Skin epidermis (tissue), 12 donors: ENCODE data around the gene MBOAT1.

ENCODE experiments used
- H3K27ac ChIP-seq, 21 experiments: fragments of 200-600 bp; sonication (generic) in 11 of 21; one replicate each; pipeline ENCODE4 v1.5.0; 2020; ENCODE audit warnings: mild to moderate bottlenecking in 3 of 21, inconsistent platforms in 2 of 21, moderate library complexity in 2 of 21
- H3K4me3 ChIP-seq, 7 experiments: fragments of 200-600 bp; sonication (generic) in 2 of 7; one replicate each; pipeline ENCODE4 v1.5.0; 2020; ENCODE audit warnings: inconsistent platforms in 2 of 7, mild to moderate bottlenecking in 2 of 7, moderate library complexity in 1 of 7

The MBOAT1 gene

DNA sequence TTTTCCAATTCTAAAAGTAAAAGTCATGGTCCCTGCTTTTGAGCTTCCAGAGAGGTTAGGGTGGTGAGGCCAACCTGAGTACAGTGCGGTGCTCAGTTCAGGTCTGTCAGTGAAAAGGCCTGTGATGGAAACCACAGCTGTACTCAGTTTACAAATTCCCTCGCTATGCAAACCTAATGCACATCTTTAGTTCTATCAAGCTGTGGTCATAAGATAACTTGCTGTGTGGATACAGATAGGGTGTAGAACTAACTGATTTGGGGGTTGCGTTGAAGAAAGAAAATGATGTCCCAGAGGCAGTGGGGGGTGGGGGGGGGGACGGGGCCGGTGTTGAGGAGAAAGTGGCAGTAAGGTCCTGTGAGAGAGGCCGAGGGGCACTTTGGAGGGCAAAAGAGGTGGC lies 22.8 kb upstream of the MBOAT1 start:
- Histone ChIP-seq H3K27ac (no peak overlapping the region), H3K4me3 (no peak overlapping the region)

DNA sequence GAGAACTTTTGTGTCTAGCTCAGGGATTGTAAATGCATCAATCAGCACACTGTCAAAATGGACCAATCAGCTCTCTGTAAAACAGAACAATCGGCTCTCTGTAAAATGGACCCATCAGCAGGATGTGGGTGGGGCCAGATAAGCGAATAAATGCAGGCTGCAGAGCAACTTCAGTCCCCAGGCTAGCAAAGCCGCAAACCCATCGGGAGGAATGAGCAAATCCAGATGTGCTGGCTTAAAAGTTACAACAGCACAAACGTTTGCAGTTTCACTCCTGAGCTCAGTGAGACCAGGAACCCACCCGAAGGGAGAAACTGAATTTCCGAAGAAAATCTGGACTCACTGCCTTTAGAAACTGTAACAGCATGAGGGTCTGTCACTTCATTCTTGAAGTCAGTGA lies 21.9 kb upstream of the MBOAT1 start:
- H3K27ac ChIP-seq = no peak overlapping the region
- no peak overlapping the region for H3K4me3 ChIP-seq

DNA sequence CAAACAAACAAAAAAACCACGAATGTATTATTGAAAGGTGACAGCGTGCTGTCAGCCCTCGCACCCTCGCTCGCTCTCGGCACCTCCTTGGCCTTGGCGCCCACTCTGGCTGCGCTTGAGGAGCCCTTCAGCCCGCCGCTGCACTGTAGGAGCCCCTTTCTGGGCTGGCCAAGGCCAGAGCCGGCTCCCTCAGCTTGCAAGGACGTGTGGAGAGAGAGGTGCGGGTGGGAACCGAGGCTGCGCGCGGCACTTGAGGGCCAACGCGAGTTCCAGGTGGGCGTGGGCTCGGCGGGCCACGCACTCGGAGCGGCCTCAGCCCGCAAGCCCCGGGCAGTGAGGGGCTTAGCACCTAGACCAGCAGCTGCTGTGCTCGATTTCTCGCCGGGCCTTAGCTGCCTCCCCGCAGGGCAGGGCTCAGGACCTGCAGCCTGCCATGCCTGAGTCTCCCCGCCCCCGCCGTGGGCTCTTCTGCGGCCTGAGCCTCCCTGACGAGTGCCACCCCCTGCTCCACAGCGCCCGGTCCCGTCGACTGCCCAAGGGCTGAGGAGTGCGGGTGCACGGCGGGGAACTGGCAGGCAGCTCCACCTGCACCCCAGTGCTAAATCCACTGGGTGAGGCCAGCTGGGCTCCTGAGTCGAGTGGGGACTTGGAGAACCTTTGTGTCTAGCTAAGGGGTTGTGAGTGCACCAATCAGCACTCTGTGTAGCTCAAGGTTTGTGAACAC lies 20.9 kb upstream of the MBOAT1 start:
- no peak overlapping the region for H3K27ac ChIP-seq
- no peak overlapping the region for H3K4me3 ChIP-seq

DNA sequence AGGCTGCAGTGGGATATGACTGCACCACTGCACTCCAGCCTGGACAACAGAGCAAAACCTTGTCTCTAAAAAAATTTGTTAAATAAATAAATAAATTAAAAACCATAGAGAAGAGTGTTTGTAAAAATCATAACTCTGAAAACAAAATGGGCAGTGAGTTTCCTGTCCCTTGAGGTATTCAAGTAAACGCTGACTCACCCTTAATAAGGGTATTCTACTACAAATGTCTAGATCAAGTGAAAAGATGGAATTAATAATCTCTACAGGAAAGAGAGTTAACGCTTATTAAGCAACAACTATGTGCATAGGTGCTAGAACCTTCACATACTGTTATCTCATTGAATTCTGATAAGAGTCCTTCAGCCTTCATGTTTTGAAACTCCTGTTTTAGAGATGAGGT lies 19.9 kb upstream of the MBOAT1 start:
- Histone ChIP-seq H3K4me3 (no peak overlapping the region), H3K27ac (no peak overlapping the region)

GRCh38 chr6:20230401-20231119 lies 18.3 kb upstream of the MBOAT1 start:
- no peak overlapping the region for H3K27ac ChIP-seq
- H3K4me3 ChIP-seq = no peak overlapping the region

DNA sequence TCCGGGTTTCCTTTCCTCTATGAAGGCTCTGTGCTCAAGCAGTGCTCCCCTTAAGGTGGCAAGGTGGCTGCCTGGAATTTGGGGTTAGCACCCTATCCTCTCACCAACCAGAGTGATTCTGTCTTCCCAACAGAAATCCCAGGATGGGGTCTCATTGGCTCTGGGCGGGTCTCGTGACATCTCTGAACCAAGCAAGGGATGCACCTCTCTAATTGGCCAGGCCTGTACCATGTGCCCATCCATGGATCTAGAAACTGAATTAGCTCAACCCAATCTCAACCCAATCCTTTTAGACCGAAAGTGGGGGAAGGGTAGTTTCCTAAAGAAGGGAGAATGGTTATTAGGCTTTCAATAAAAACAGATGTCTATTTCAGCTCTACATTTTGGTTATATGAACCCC lies 17.6 kb upstream of the MBOAT1 start:
- Histone ChIP-seq H3K4me3 (no peak overlapping the region), H3K27ac (no peak overlapping the region)

- H3K27ac ChIP-seq = no peak overlapping the region
These were observed 15.1 kb upstream of the MBOAT1 start for GRCh38 chr6:20227350-20227749.

DNA sequence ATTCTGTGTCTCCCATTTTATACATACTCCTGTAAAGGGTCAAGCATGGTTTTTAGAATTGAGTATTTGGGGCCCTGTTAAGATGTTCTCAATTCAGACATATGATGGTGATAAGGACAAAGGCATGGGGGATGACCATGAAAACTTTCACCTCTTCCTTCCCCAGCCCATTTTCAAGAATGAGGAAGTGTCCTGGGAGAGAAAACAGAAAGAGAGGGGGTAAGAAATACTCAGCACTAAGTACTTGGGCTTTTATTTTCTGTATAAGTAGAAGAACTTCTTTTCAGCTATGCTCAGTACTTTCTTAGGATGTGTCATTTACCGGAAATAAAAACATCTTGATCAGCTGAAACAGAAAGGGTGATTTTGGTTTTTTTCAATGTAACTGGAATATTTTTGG lies 10.9 kb upstream of the MBOAT1 start:
- Histone ChIP-seq H3K4me3 (no peak overlapping the region), H3K27ac (no peak overlapping the region)

More at GRCh38 chr6:20227350-20227749, 15.1 kb upstream of the MBOAT1 start:
- H3K4me3 ChIP-seq = no peak overlapping the region

DNA sequence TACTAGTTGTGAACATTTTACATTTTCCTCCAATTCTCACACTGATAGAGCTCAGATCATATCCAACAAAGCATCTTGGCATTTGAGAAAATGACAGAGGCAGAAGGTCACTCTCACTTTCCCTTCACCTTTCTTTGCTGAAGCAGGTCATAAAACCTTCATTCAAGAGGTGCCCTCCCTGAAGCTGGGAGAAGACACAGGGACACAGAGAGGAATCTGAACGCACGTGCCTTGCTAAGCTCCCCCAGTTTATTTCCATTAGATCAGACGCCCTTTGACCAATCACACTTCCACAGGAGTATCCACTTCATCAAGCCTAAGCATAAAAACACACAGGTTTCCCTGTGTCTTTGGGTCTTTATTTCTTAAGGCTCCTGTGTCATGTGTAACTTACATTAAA lies 9.2 kb upstream of the MBOAT1 start:
- H3K27ac ChIP-seq = no peak overlapping the region
- H3K4me3 ChIP-seq = no peak overlapping the region

GRCh38 chr6:20220359-20220758 lies 8.1 kb upstream of the MBOAT1 start:
- Histone ChIP-seq H3K27ac (no peak overlapping the region), H3K4me3 (no peak overlapping the region)

DNA sequence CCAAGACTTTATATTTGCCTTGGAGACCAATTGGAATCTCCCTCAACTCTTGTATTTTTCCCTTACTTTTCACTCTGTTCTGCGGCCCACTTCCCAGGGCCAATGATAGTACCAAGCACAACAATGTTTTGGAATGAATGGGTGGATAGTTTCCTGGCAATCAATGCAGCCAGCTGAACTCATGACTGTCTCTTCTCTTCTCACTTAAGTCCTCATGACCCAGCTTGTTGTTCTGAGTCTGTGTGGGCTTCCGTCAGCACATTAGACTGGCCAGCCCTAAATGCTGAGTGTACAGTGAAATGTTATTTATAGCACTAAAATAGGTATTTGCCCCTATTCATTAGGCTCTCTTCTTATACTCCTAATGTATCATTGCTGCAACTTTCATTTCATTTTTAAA lies 5.6 kb upstream of the MBOAT1 start:
- Histone ChIP-seq H3K4me3 (no peak overlapping the region), H3K27ac (peak overlapping the region in 7 of 21 experiments; percentile 2 to 62 (median 34))

DNA sequence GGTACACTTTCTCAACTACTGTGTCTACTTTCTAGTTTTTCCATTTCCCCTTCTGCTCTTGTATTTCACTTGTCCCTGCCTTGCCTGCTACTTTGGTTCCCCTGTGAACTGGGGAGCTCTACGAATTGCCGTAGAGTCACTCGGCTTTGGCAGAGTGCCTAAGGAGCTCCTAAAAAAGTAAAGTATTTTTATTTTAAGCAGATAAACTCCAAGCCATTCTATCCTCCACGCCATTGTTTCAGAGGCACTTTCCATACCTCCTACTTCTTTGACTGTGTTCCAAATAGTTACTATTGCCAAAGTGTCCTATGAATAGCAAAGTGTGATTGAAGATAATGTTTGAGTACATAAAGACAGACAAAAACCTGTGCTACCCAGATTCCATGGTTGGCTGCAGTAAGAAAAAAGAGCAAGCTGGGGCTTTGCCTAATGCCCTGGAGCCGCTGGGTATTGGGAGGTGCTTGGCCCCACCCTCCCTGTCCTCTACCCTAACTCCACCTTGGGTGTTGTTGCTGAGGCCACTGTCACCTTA lies 5.1 kb upstream of the MBOAT1 start:
- Histone ChIP-seq H3K4me3 (no peak overlapping the region), H3K27ac (peak overlapping the region in 9 of 21 experiments; percentile 2 to 66 (median 23))

DNA sequence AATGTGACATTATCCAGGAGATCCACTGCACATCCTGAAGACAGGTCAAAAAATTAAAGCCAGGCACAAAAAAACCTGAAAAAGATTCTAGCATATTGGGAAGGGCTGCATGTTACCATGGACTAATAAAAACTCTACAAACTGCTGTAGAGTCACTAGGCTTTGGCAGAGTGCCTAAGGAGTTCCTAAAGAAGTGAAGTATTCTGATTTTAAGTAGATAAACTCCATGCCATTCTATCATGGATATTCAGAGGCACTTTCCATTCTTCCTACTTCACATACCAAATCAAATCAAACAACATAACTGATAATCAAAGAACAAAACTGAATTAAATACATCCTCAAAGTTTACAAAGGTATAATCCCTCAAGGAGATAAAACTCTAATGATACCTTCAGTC lies 3.0 kb upstream of the MBOAT1 start:
- H3K27ac ChIP-seq = no peak overlapping the region
- no peak overlapping the region for H3K4me3 ChIP-seq

DNA sequence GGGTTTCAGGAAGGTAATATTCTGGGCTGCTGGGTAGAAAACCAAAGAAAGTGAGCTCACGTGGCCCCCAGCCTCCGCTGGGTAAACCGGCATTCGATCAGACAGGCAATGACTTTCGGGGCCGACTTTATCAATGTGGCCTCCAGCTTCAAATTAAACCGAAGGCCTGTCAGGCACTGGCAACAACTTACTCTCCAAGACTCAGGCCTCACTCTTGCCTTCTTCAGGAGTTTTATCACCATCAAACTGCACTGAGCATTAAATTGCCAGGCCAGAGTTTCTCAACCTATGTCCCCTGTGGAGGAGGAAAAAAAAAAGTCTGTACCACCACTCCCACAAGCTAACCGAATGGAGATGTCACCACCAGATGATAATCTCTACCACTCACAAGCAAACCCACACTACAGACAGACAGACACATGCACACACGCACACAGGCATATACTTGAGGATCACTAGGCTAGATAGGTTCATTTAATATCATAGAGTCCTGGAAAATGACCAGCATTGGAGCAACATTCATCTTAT lies 1.1 kb upstream of the MBOAT1 start:
- peak overlapping the region; percentile 57 to 89 (median 71) for H3K4me3 ChIP-seq
- peak overlapping the region in 20 of 21 experiments; percentile 73 to 95 (median 89) for H3K27ac ChIP-seq

DNA sequence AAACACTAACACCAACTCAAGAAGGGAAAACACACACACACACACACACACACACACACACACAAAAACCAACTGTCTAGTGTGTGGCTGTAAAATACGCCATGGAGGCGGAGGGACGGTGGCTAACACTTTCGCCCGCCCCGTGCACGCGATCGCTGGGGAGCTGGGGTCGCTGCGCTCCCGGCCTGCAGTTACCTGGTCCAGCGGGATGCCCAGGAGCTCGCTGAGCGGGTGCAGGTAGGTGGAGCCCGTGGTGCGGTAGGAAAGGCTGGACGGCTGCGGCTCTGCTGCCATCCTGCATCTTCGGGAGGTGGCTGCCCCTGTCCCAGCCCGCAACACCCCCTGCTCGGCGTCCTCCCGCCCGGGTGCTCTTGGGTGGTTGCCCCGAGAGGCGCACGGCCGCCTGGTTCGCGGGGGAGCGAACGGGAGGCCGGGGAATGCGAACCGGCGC lies 303 bp downstream of the MBOAT1 start:
- peak overlapping the region; percentile 57 to 89 (median 71) for H3K4me3 ChIP-seq
- H3K27ac ChIP-seq = peak overlapping the region in 20 of 21 experiments; percentile 73 to 95 (median 89)

GRCh38 chr6:20211037-20211940 lies 980 bp downstream of the MBOAT1 start:
- H3K4me3 ChIP-seq = peak overlapping the region; percentile 57 to 89 (median 71)
- H3K27ac ChIP-seq = peak overlapping the region in 19 of 21 experiments; percentile 73 to 95 (median 89)

DNA sequence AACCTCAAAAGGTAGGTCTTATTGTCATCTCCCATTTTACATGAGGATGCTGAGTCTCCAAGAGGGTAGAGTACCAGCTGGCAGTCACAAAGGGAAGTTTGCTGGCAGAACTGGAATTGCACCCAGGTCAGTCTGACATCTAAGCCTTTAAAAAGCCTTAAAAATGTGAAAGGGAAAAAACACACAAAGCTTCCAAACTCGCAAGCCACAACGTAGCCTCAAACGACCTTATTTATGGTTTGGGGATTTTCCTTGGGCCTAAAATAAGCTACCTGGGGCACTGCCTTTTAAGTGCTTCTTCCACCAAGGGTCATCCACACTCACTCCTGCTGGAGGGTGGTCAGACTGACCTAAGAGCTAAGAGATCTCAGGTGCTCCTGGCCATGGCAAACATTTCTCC lies 2.1 kb downstream of the MBOAT1 start:
- H3K4me3 ChIP-seq = peak overlapping the region in 1 of 7 experiments; percentile 71
- peak overlapping the region in 5 of 21 experiments; percentile 7 to 88 (median 36) for H3K27ac ChIP-seq

DNA sequence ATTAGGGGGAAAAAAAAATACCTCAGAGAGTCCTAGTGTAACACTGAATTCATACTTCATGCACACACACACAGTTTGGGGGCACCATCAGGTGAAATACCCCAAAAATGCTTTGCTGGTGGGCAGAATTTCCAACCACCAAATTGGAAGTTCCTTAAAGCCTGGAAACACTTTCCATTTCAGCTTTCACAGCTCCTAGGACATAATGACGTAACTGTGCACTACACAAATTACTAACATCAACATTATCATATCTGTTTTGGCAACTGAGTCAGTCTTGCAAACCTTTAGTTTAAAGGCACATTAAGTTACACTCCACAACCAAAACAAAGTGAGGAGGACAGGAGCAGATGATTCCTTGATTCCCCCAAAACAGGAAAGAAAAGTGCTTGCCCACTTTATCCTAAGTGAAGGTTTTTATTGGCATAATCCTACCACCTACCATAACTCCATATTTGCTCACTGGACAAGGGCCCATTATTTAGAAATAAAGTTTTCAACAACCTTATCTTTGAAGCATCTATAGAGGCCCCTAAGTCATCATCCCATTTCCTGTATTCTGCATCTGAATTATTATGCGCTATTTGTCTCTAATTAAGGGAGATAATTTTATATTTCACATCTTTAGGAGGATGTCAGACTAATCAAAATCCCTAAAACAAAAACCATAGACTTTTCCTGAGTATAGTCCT lies 3.4 kb downstream of the MBOAT1 start:
- peak overlapping the region in 1 of 21 experiments; percentile 4 for H3K27ac ChIP-seq

GRCh38 chr6:20207088-20207418 lies 5.2 kb downstream of the MBOAT1 start:
- H3K27ac ChIP-seq = peak overlapping the region in 5 of 21 experiments; percentile 22 to 83 (median 51)
- no peak overlapping the region for H3K4me3 ChIP-seq

More for the DNA sequence above, 3.4 kb downstream of the MBOAT1 start:
- H3K4me3 ChIP-seq = no peak overlapping the region
